ENCODE results near the gene MCTP1.

MCTP1 gene

GRCh38 chr5:95284572-95285408 is at the start of gene MCTP1:
Gene MCTP1 (minus strand): TSS chr5:95285094.
- peak; percentile 12 for DNase-seq (ENCODE audit: low read depth)

GRCh38 chr5:95332158-95332557 is 47.3 kb upstream of the MCTP1 start:
- no peak for DNase-seq (ENCODE audit: low read depth)

DNA sequence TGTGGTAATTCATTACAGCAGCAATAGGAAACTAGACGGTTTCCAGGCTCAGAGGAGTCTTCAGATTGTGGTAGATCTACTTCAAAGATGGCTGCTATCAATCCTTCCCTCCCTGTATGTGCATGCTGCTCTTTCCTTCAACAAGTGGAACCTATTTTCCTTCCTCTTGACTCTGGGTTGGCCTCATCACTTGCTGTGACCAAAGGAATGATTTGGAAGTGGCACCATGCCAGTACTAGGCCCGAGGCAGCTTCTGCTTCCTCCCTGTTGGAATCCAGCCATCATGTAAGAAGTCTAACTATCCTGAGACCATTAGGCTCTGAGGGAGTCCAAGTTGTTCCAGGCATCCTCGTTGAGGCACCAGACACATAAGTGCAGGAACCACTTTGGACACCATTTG is 46.5 kb upstream of the MCTP1 start:
- no peak for DNase-seq (ENCODE audit: low read depth)

- no peak for DNase-seq (ENCODE audit: low read depth)
Measured at GRCh38 chr5:95327211-95327610, 42.3 kb upstream of the MCTP1 start.

DNA sequence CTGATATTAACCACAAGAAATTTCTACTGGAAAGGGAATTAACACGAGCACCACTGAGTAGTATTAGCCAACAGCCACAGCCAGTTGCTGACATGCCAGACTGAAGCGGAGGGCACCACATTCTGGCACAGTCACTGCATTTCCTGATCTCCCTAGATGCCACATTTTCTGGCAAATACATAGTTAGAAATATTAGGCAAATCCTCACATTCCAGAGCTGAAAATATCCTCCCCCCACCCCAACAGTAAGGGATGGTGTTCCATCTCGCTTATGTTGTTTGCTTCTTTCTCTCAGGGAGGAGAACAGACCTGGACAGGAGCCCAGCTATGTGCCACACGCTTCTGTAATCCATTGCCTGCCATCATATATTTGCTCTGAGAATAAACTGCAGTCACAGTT is 32.8 kb upstream of the MCTP1 start:
- no peak for DNase-seq (ENCODE audit: low read depth)

- no peak for DNase-seq (ENCODE audit: low read depth)
Measured at GRCh38 chr5:95317085-95317484, 32.2 kb upstream of the MCTP1 start.

GRCh38 chr5:95304711-95305110 is 19.8 kb upstream of the MCTP1 start:
- no peak for DNase-seq (ENCODE audit: low read depth)

GRCh38 chr5:95298651-95299050 is 13.8 kb upstream of the MCTP1 start:
- no peak for DNase-seq (ENCODE audit: low read depth)

- DNase-seq (ENCODE audit: low read depth), result no peak
Measured at GRCh38 chr5:95296291-95296690, 11.4 kb upstream of the MCTP1 start.

DNA sequence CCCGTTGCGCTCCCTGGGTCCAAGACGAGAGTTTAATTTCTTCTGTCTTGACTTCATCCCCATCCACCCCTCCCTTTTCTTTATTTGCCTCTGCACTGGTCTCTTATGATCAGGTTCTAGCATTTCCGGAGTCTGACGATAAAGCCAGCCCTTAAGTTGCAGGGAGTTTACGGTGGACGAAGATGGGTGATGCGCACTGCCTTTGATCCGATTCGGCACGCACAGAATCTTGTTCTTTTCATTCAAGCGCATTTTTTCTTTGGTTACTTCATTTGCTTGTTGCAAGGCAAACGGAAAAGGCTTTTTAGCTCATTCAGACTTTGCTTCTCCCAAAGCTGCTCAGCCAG is 488 bp upstream of the MCTP1 start:
- DNase-seq (ENCODE audit: low read depth), result no peak

DNA sequence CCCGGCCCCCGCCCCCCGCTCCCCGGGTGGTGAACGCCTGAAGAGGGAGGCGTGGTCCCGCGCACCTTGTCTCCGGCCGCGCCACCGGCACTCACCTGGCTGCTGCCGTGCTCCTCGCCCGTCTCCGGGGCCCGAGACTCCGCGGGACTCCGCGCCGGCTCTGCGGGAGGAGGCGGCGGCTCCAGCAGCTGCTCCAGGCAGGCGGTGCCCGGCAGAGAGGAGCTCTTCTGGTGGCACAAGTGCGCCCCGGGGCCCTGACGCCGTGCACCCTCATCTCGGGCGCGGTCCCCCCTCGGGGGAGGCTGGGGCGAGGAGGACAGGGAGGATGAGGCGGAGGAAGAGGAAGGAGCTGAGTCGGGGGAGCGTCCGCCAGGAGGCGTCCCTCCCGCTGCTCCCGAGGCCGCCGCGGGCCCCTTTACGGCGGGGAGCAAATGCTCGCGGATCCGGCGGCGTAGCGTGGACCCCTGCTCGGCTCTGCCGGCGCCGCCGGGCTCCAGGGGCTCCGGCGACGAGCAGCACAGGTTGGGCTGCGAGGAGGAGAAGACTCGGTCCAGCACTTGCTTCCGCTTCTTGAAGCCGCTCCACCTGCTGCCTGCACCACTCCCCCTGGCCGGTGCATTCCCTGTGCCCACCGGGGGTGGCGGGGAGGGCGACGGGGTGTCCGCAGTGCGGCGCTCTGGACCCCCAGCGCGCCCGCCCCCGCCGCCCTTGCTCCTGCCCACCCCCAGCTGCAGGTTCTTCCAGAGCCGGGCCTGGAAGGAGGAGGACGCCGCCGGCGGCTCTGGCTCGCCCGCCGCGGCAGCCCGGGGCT is 928 bp downstream of the MCTP1 start:
- peak; percentile 25 for DNase-seq (ENCODE audit: low read depth)

GRCh38 chr5:95283022-95283615 is 1.8 kb downstream of the MCTP1 start:
- no peak for DNase-seq (ENCODE audit: low read depth)

GRCh38 chr5:95281226-95281625 is 3.7 kb downstream of the MCTP1 start:
- DNase-seq (ENCODE audit: low read depth), result no peak

GRCh38 chr5:95280401-95281095 is 4.3 kb downstream of the MCTP1 start:
- DNase-seq (ENCODE audit: low read depth), result no peak

- no peak for DNase-seq (ENCODE audit: low read depth)
Measured at GRCh38 chr5:95274011-95274410, 10.9 kb downstream of the MCTP1 start.

DNA sequence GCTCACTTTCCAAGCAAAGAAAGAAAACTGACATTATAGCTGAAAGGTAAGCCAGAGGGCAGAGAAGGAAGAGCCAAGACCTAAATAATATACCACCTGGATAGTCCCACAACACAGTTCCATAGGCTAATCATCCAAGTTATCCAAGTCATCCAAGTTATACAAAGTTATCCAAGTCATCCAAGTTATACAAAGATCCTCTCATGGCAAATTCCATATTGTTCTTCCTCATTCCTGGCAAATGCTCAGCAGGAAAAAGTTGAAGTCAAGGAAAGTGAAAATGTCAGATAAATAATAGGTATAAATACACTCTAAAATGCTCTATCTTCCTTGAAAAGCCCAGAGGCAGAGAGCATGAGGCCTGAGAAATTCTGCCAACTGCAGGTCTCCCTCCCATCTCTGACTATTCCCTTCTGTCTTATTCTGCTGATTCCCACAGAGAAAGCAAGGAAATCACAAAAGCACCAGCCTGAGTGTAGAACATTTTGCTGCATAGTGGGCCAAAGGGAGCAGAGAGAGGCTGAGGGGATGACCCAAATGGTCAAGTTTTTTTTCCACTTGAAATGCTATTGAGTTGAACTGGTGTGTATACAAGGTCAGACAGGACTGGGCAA is 12.5 kb downstream of the MCTP1 start:
- DNase-seq (ENCODE audit: low read depth), result no peak

GRCh38 chr5:95262933-95263660 is 21.8 kb downstream of the MCTP1 start:
- DNase-seq (ENCODE audit: low read depth), result no peak

GRCh38 chr5:95261437-95262175 is 23.3 kb downstream of the MCTP1 start:
- DNase-seq (ENCODE audit: low read depth), result no peak

GRCh38 chr5:95256991-95257390 is 27.9 kb downstream of the MCTP1 start:
- DNase-seq (ENCODE audit: low read depth), result no peak

DNA sequence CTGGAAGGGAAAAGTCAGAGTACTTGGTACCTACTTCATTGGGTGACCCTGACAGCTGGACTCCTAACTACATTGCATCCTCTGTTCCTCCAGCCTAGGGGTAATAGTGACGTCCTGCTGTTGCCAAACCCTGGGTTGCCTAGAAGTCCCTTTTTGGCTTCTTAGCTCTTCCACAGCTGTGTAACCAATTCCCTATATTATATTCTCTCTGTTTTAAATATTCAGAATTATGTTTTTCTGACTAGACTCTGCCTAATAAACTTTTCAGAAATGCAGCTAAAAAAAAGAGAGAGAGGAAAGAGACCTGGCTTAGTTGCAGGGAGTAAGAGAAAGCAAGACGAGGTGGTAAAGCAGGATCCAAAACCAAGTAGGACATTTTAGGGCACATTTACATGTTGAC is 28.4 kb downstream of the MCTP1 start:
- DNase-seq (ENCODE audit: low read depth), result no peak

GRCh38 chr5:95252801-95253200 is 32.1 kb downstream of the MCTP1 start:
- DNase-seq (ENCODE audit: low read depth), result no peak
